NB4 (cell line): ENCODE measurements around the gene SEPTIN10.

Experiments used
- MYC ChIP-seq: IDR thresholded peaks from 2 replicates; pipeline ENCODE4 v1.6.1; 2011; ENCODE audit warnings: low read depth, low read length
- POLR2A ChIP-seq: IDR thresholded peaks from 2 replicates; pipeline ENCODE4 v1.6.1; 2011; ENCODE audit warnings: mild to moderate bottlenecking; ENCODE audit not compliant: insufficient read length; ENCODE audit errors: extremely low read depth
- TF ChIP-seq, protein P1 (sequence below): IDR thresholded peaks from one replicate; pipeline ENCODE4 v1.5.1; 2012; ENCODE audit warnings: low read depth, low read length
- TF ChIP-seq, protein P2 (sequence below): IDR thresholded peaks from 2 replicates; pipeline ENCODE4 v1.6.1; 2011; ENCODE audit warnings: low read depth, low read length

DNA sequence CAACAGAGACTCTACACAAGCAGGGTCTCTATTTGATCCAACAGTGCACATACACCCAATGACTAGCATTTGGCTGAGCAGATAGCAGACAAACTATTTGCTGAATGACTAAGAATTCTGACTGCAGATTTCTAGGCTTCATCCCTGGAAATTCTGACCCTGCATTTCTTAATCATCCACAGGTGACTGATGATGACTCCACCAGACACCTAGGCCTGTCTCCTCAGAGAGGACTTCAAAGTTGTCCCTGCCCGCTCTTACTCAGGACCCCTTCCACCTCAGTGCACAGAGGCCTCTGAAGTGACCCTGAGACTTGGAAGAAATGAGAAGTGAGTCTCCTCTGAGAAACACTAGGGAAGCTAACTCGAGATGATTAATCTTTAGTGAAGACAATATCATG is 51.3 kb downstream of the SEPTIN10 start:
- TF ChIP-seq POLR2A (no peak), MYC (no peak)
- TF ChIP-seq, protein P1, sequence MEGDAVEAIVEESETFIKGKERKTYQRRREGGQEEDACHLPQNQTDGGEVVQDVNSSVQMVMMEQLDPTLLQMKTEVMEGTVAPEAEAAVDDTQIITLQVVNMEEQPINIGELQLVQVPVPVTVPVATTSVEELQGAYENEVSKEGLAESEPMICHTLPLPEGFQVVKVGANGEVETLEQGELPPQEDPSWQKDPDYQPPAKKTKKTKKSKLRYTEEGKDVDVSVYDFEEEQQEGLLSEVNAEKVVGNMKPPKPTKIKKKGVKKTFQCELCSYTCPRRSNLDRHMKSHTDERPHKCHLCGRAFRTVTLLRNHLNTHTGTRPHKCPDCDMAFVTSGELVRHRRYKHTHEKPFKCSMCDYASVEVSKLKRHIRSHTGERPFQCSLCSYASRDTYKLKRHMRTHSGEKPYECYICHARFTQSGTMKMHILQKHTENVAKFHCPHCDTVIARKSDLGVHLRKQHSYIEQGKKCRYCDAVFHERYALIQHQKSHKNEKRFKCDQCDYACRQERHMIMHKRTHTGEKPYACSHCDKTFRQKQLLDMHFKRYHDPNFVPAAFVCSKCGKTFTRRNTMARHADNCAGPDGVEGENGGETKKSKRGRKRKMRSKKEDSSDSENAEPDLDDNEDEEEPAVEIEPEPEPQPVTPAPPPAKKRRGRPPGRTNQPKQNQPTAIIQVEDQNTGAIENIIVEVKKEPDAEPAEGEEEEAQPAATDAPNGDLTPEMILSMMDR, result no peak
- TF ChIP-seq, protein P2, sequence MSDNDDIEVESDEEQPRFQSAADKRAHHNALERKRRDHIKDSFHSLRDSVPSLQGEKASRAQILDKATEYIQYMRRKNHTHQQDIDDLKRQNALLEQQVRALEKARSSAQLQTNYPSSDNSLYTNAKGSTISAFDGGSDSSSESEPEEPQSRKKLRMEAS, result no peak
